Sigmoid colon (tissue), 7 donors: ENCODE measurements around the gene MYO18B. TPM values are rescaled to one million over a fixed set of nuclear protein-coding genes. Genes with fewer than 3 reads are reported as not detected.

ENCODE experiments used
- DNase-seq: peaks from one replicate; pipeline ENCODE4 v3.0.0-alpha.2; 2019
- H3K27ac ChIP-seq, 4 donors: fragments of 200-600 bp; sonication (generic); one replicate each; pipeline ENCODE4 v1.5.1; 2016 to 2019; ENCODE audit warnings: mild to moderate bottlenecking in 1 of 4
- H3K27me3 ChIP-seq, 3 donors: fragments of 200-600 bp; sonication (generic); one replicate each; pipeline ENCODE4 v1.5.1; 2019; ENCODE audit warnings: mild to moderate bottlenecking in 1 of 3
- H3K36me3 ChIP-seq, 4 donors: fragments of 200-600 bp; sonication (generic); one replicate each; pipeline ENCODE4 v1.5.1; 2016 to 2019
- H3K4me1 ChIP-seq, 4 donors: fragments of 200-600 bp; sonication (generic); one replicate each; pipeline ENCODE4 v1.5.1; 2017 to 2019
- H3K4me3 ChIP-seq, 4 donors: fragments of 200-600 bp; sonication (generic); one replicate each; pipeline ENCODE4 v1.5.1; 2017 to 2019; ENCODE audit warnings: mild to moderate bottlenecking in 2 of 4, moderate library complexity in 1 of 4
- H3K9me3 ChIP-seq, 4 donors: fragments of 200-600 bp in 3 of 4; sonication (generic) in 3 of 4; one replicate each; pipeline versions ENCODE4 v1.5.1 to v1.6.1; 2013 to 2019
- CTCF ChIP-seq, 4 experiments: fragments of 450-650 bp in 3 of 4; fragments of 200-600 bp in 1 of 4; IDR thresholded peaks; one replicate each; pipeline ENCODE4 v1.5.1; 2016 to 2019; ENCODE audit warnings: antibody characterized with exemption in 4 of 4, mild to moderate bottlenecking in 3 of 4, moderate library complexity in 2 of 4
- EP300 ChIP-seq, 4 donors: sonication (generic); formaldehyde crosslinking; IDR thresholded peaks; one replicate each; pipeline ENCODE4 v1.6.1; 2017; ENCODE audit warnings: antibody characterized with exemption in 4 of 4
- POLR2A ChIP-seq, 2 donors: fragments of 450-650 bp; IDR thresholded peaks; one replicate each; pipeline ENCODE4 v1.6.1; 2016; ENCODE audit warnings: antibody characterized with exemption in 2 of 2, mild to moderate bottlenecking in 2 of 2, moderate library complexity in 2 of 2
- POLR2AphosphoS5 ChIP-seq, 4 donors: sonication (generic); formaldehyde crosslinking; IDR thresholded peaks; one replicate each; pipeline ENCODE4 v1.6.1; 2017; ENCODE audit warnings: antibody characterized with exemption in 4 of 4
- WGBS, 2 donors: extraction: QIAGEN DNeasy Blood & Tissue Kit; methylation state at CpG; one replicate each; pipeline ENCODE4 v1.1.7; 2013; 5-methylcytosine and 5-hydroxymethylcytosine counted together
- intact Hi-C: fragments of 100-400 bp; cut with DNase I; formaldehyde crosslinking; loops from one replicate; pipeline ENCODE4 v1.15.1; 2023
- polyA plus RNA-seq, 3 donors: library from polyadenylated mRNA; stranded (reverse); fragments of 200-250 nt; gene quantifications; one replicate each; pipeline ENCODE4 v1.2.3, GENCODE V29; 2013
- total RNA-seq, 4 donors: library from RNA; depleted of rRNA; stranded (reverse); fragments of >200 nt; gene quantifications; one replicate each; pipeline ENCODE4 v1.1.0, GENCODE V29; 2016
- donor health status: healthy with polysubstance abuse.
- donor health status: Bipolar disorder and iron deficiency.
- donor health status: healthy.

The MYO18B gene
- total and polyA plus RNA-seq, 7 donors = under 0.01 to 0.60 (median 0.30) TPM; not detected in 3

DNA sequence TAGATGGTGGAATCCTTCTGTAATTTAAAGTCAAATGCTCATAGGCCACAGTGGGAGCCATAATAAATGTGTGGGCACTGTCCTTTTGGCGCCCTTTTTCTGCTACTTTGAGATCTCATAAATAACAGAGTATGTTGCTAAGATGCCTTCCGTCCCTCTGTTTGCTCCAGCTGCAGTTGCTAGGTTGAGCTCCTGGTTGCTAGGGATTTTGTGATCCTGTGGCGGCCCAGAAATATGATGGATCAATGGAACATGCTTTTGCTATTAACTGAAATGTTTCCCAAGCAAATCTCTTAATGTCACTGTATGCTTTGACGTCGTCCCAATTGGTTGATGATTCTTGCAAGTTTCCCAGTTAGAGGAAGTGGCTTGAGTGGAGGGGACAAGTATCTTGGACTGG is 53.5 kb downstream of the MYO18B start:
- H3K4me3 ChIP-seq = no peak overlapping the region
- intact Hi-C loops = no loop called here
- DNase-seq = no peak
- H3K36me3 ChIP-seq = no peaks in the 10 kb centered on the region
- no peaks in the 10 kb centered on the region for H3K9me3 ChIP-seq
- no peak for TF ChIP-seq POLR2AphosphoS5 (IDR thresholded peaks at IDR 0.05)
- no peak for TF ChIP-seq EP300 (IDR thresholded peaks at IDR 0.05)
- TF ChIP-seq CTCF (IDR thresholded peaks at IDR 0.05) = no peak
- TF ChIP-seq POLR2A (IDR thresholded peaks at IDR 0.05) = no peak
- H3K4me1 ChIP-seq = peaks cover 0 to 5% (median 2%) of the 10 kb centered on the region in 4 donors
- WGBS, 2 donors = 53 to 66% methylated on average over 5 of the region's 5 CpGs
- peaks cover 0 to 3% (median 3%) of the 10 kb centered on the region in 3 donors for H3K27me3 ChIP-seq
- no peak overlapping the region for H3K27ac ChIP-seq

- Histone ChIP-seq H3K27me3 (peaks cover 0 to 5% (median 3%) of the 10 kb centered on the region in 3 donors), H3K4me3 (no peak overlapping the region), H3K27ac (no peak overlapping the region), H3K36me3 (no peaks in the 10 kb centered on the region), H3K9me3 (no peaks in the 10 kb centered on the region), H3K4me1 (peaks cover 0 to 5% (median 2%) of the 10 kb centered on the region in 4 donors)
- WGBS, 2 donors = 26 to 57% methylated on average over 22 of the region's 22 CpGs
- intact Hi-C loops = no loop called here
- TF ChIP-seq CTCF (IDR thresholded peaks at IDR 0.05) (no peak), EP300 (IDR thresholded peaks at IDR 0.05) (no peak), POLR2AphosphoS5 (IDR thresholded peaks at IDR 0.05) (no peak), POLR2A (IDR thresholded peaks at IDR 0.05) (no peak)
- no peak for DNase-seq
Measured at GRCh38 chr22:25797498-25798290, 55.7 kb downstream of the MYO18B start.

- Histone ChIP-seq H3K27ac (no peak overlapping the region), H3K4me3 (no peak overlapping the region), H3K4me1 (peaks cover 0 to 5% (median 2%) of the 10 kb centered on the region in 4 donors), H3K27me3 (peaks cover 0 to 18% (median 3%) of the 10 kb centered on the region in 3 donors), H3K36me3 (no peaks in the 10 kb centered on the region), H3K9me3 (no peaks in the 10 kb centered on the region)
- no peak for DNase-seq
- 43 to 58% methylated on average over 5 of the region's 5 CpGs for WGBS, 2 donors
- TF ChIP-seq POLR2AphosphoS5 (IDR thresholded peaks at IDR 0.05) = no peak
- TF ChIP-seq CTCF (IDR thresholded peaks at IDR 0.05) = no peak
- TF ChIP-seq EP300 (IDR thresholded peaks at IDR 0.05) = no peak
- TF ChIP-seq POLR2A (IDR thresholded peaks at IDR 0.05) = no peak
- intact Hi-C loops = no loop called here
Measured at GRCh38 chr22:25800766-25801165, 58.8 kb downstream of the MYO18B start.

- no peak for DNase-seq
- peaks cover 0 to 20% (median 3%) of the 10 kb centered on the region in 3 donors for H3K27me3 ChIP-seq
- intact Hi-C loops = no loop called here
- H3K4me1 ChIP-seq = peaks cover 0 to 5% (median 2%) of the 10 kb centered on the region in 4 donors
- H3K27ac ChIP-seq = no peak overlapping the region
- no peaks in the 10 kb centered on the region for H3K36me3 ChIP-seq
- H3K9me3 ChIP-seq = no peaks in the 10 kb centered on the region
- TF ChIP-seq POLR2A (IDR thresholded peaks at IDR 0.05) = no peak
- TF ChIP-seq EP300 (IDR thresholded peaks at IDR 0.05) = no peak
- no peak for TF ChIP-seq POLR2AphosphoS5 (IDR thresholded peaks at IDR 0.05)
- no peak for TF ChIP-seq CTCF (IDR thresholded peaks at IDR 0.05)
- WGBS, 2 donors = 34 to 60% methylated on average over 2 of the region's 2 CpGs
- no peak overlapping the region for H3K4me3 ChIP-seq
Measured at GRCh38 chr22:25802018-25802417, 60.0 kb downstream of the MYO18B start.
